HepG2 (cell line): ENCODE data around the gene ACTN1. TPM values are rescaled to one million over a fixed set of nuclear protein-coding genes. Genes with fewer than 3 reads are reported as not detected.

ENCODE experiments used
- ARID5B ChIP-seq: IDR thresholded peaks from 2 replicates; pipeline ENCODE4 v1.4.0; 2020; ENCODE audit warnings: mild to moderate bottlenecking, missing genetic modification reagents
- ATF4 ChIP-seq, 2 experiments: fragments of 450-650 bp in 1 of 2; sonication (generic) in 1 of 2; formaldehyde crosslinking; IDR thresholded peaks; 2 replicates each; pipeline versions ENCODE4 v1.5.0 to v1.8.0; 2020 to 2022; ENCODE audit warnings: mild to moderate bottlenecking in 1 of 2, missing genetic modification reagents in 1 of 2
- GRHL1 ChIP-seq: sonication (generic); formaldehyde crosslinking; conservative IDR thresholded peaks from 2 replicates; pipeline ENCODE4 v1.8.0; 2022; ENCODE audit warnings: missing genetic modification reagents
- KDM5B ChIP-seq: sonication (generic); formaldehyde crosslinking; IDR thresholded peaks from 2 replicates; pipeline ENCODE4 v1.4.0; 2020; ENCODE audit warnings: missing genetic modification reagents, mild to moderate bottlenecking, borderline replicate concordance
- PHF5A ChIP-seq: IDR thresholded peaks from one replicate; pipeline ENCODE4 v1.6.1; 2018; ENCODE audit warnings: low read depth, missing genetic modification reagents; ENCODE audit not compliant: unreplicated experiment
- SPEN ChIP-seq: sonication (generic); formaldehyde crosslinking; IDR thresholded peaks from 2 replicates; pipeline ENCODE4 v1.5.1; 2020; ENCODE audit warnings: low read depth, mild to moderate bottlenecking, missing genetic modification reagents
- ZNF138 ChIP-seq: sonication (generic); formaldehyde crosslinking; IDR thresholded peaks from 2 replicates; pipeline ENCODE4 v1.5.0; 2020; ENCODE audit warnings: mild to moderate bottlenecking, low read depth, missing genetic modification reagents
- ZNF281 ChIP-seq: sonication (generic); formaldehyde crosslinking; IDR thresholded peaks from 2 replicates; pipeline ENCODE4 v1.4.0; 2020; ENCODE audit warnings: missing genetic modification reagents, borderline replicate concordance
- ZNF530 ChIP-seq: sonication (generic); formaldehyde crosslinking; IDR thresholded peaks from 2 replicates; pipeline ENCODE4 v1.5.0; 2020; ENCODE audit warnings: low read depth, mild to moderate bottlenecking, missing genetic modification reagents
- ZNF724P ChIP-seq: sonication (generic); formaldehyde crosslinking; IDR thresholded peaks from 2 replicates; pipeline ENCODE4 v1.8.0; 2022; ENCODE audit warnings: missing genetic modification reagents, borderline replicate concordance
- ZSCAN31 ChIP-seq: sonication (generic); formaldehyde crosslinking; IDR thresholded peaks from 2 replicates; pipeline ENCODE4 v1.5.0; 2020; ENCODE audit warnings: low read depth, mild to moderate bottlenecking, missing genetic modification reagents
- polyA plus RNA-seq, 8 experiments: library from polyadenylated mRNA; depleted of rRNA in 3 of 8; stranded (reverse) in 7 of 8; unstranded in 1 of 8; fragments of >200 nt; fragmentation: Illumina TruSeq in 4 of 8; extraction: Trizol in 4 of 8; gene quantifications; 2 replicates each; pipeline versions ENCODE4 v1.2.1 to v1.2.3, GENCODE V29; 2011 to 2016; ENCODE audit warnings: low read depth in 4 of 8, missing spikeins in 1 of 8, mixed read lengths in 1 of 8; ENCODE audit not compliant: insufficient read depth in 1 of 8
- total RNA-seq, 5 experiments: library from RNA; depleted of rRNA; stranded (reverse); fragments of >200 nt; fragmentation: Illumina TruSeq; extraction: Trizol; gene quantifications; 2 replicates each; pipeline ENCODE4 v1.2.3, GENCODE V29; 2016; ENCODE audit warnings: low read depth in 1 of 5

ACTN1 gene
- total and polyA plus RNA-seq, 2 of the 13 experiments (the other 11 are each of a cell fraction or from before 2014, with no cell fraction given) = 58.6 to 162 TPM

GRCh38 chr14:68977718-68978171 lies 1.4 kb downstream of the ACTN1 start (continued):
- TF ChIP-seq GRHL1 (CRISPR knock-in tag) (no peak), ZNF281 (CRISPR knock-in tag) (peak; percentile 86), ATF4 (CRISPR knock-in tag; IDR thresholded peaks at IDR 0.05) (no peak), KDM5B (CRISPR knock-in tag) (peak; percentile 58; the same call in 1 of the 2 replicates), ARID5B (CRISPR knock-in tag) (no peak), ZNF138 (peak; percentile 33; the same call in 1 of the 2 replicates), ZNF724P (no peak), PHF5A (CRISPR knock-in tag) (no peak), ZSCAN31 (CRISPR knock-in tag) (peak; percentile 73), ZNF530 (CRISPR knock-in tag) (no peak), SPEN (CRISPR knock-in tag) (no peak)
